ENCODE results near the gene APC. TPM values are rescaled to one million over a fixed set of nuclear protein-coding genes. Genes with fewer than 3 reads are reported as not detected.

APC gene
- total and polyA plus RNA-seq, 10 of the 15 experiments (the other 5 are each of a cell fraction or from before 2014, with no cell fraction given): 3.2 to 23.3 (median 13.8) TPM

- Histone ChIP-seq H4K20me1 (ENCODE audit: control insufficient read depth, insufficient read depth) (no peaks in the 10 kb centered on the region), H3K79me2 (ENCODE audit: control insufficient read depth, insufficient read depth, low read length) (peaks cover 38% of the 10 kb centered on the region), H3K27ac (ENCODE audit: control insufficient read depth, insufficient read depth) (peak within 1 kb of the TSS; percentile 90), H3K4me3 (peak within 1 kb of the TSS; percentile 94), H3K36me3 (ENCODE audit: control insufficient read depth in 2 of 2, insufficient read depth in 2 of 2, low read length in 1 of 2) (peaks cover 0 to 11% of the 10 kb centered on the region in 2 experiments; a peak in 1 of 4 replicates), H3K9ac (ENCODE audit: control insufficient read depth, insufficient read depth, low read length) (peak within 1 kb of the TSS; percentile 97), H3K4me1 (ENCODE audit: control insufficient read depth, insufficient read depth, low read length) (peaks cover 8% of the 10 kb centered on the region), H3K9me3 (replicated peaks; ENCODE audit: control insufficient read depth, insufficient read depth, low read length) (no peaks in the 10 kb centered on the region), H2AFZ (ENCODE audit: control insufficient read depth, low read depth, low read length) (peak within 1 kb of the TSS; percentile 98), H3K4me2 (ENCODE audit: control insufficient read depth, insufficient read depth) (peak within 1 kb of the TSS; percentile 93), H3K27me3 (replicated peaks in 1 of 2; ENCODE audit: control insufficient read depth in 2 of 2, insufficient read depth in 2 of 2, low read length in 1 of 2) (no peaks in the 10 kb centered on the region)
- in situ Hi-C loops (cut with MboI) (loop anchor here (5.0 kb wide), 1 partner anchor 106 kb away; no protein-coding TSS in a partner anchor), intact Hi-C loops (cut with micrococcal nuclease; ENCODE audit: unreplicated experiment) (loop anchor here (2.0 to 5.0 kb wide), 2 partner anchors 61 to 108 kb away; partner anchors contain the start of gene REEP5)
- BruUV-seq (replicated peaks): no TSS peak
- WGBS (ENCODE audit: insufficient coverage, insufficient replicate concordance, low lambda C conversion rate, missing lambda C conversion rate): under 1% methylated on average over 47 of the region's 47 CpGs
- ChIA-PET RAD21 (ENCODE audit: unreplicated experiment) (interaction anchor here (0.7 to 1.7 kb wide), 9 partner anchors 13 to 169 kb away, joined by 3 to 7 read pairs (median 3); partner anchors contain the start of gene DCP2), POLR2A (interaction anchor here (0.5 to 1.6 kb wide), 9 partner anchors 13 to 458 kb away, joined by 3 to 15 read pairs (median 4); no protein-coding TSS in a partner anchor), SMC1A (ENCODE audit: uncharacterized antibody, unreplicated experiment) (interaction anchor here (0.6 to 1.9 kb wide), 14 partner anchors 9 to 109 kb away, joined by 3 to 12 read pairs (median 3); partner anchors contain the start of gene REEP5), CTCF (interaction anchor here (0.9 to 3.9 kb wide), 7 partner anchors 13 to 310 kb away, joined by 3 to 28 read pairs (median 4); partner anchors contain the start of gene DCP2)
- peak; percentile 82 for DNase-seq (ENCODE audit: low read depth, low spot score)
- FAIRE-seq: peak; percentile 90
- peak; percentile 96 for ATAC-seq
- TF ChIP-seq RELB (IDR thresholded peaks at IDR 0.05; ENCODE audit: low read depth): peak; percentile 76
- no peak for TF ChIP-seq ESRRA (IDR thresholded peaks at IDR 0.05; ENCODE audit: low read length)
- TF ChIP-seq USF2 (IDR thresholded peaks at IDR 0.05; ENCODE audit: borderline replicate concordance, low read depth, low read length): no peak; the same call in 1 of the 2 replicates
- TF ChIP-seq SMARCA5 (IDR thresholded peaks at IDR 0.05): no peak
- no peak for TF ChIP-seq BMI1 (IDR thresholded peaks at IDR 0.05; ENCODE audit: borderline replicate concordance)
- TF ChIP-seq WRNIP1 (IDR thresholded peaks at IDR 0.05; ENCODE audit: borderline replicate concordance, low read depth, low read length): no peak
- peak; percentile 89 for TF ChIP-seq TAF1 (IDR thresholded peaks at IDR 0.05; ENCODE audit: borderline replicate concordance, low read depth, low read length)
- peak; percentile 7; the same call in 1 of the 2 replicates for TF ChIP-seq SPI1 (IDR thresholded peaks at IDR 0.05; ENCODE audit: borderline replicate concordance, insufficient read depth, low read depth, low read length)
- TF ChIP-seq RUNX3 (IDR thresholded peaks at IDR 0.05; ENCODE audit: low read length): peak; percentile 13; the same call in 1 of the 2 replicates
- peak in 1 of 2 experiments; percentile 13; a peak in 1 of 4 replicates for TF ChIP-seq BHLHE40 (IDR thresholded peaks at IDR 0.05; ENCODE audit: borderline replicate concordance in 1 of 2, low read depth in 2 of 2, low read length in 1 of 2)
- TF ChIP-seq RAD21 (IDR thresholded peaks at IDR 0.05; ENCODE audit: insufficient read depth, low read depth, low read length): no peak
- peak; percentile 80 for TF ChIP-seq IRF5 (IDR thresholded peaks at IDR 0.05; ENCODE audit: borderline replicate concordance)
- TF ChIP-seq ZNF274 (IDR thresholded peaks at IDR 0.05; ENCODE audit: insufficient read depth, insufficient read length): no peak
- peak; percentile 98 for TF ChIP-seq GABPA (IDR thresholded peaks at IDR 0.05; ENCODE audit: low read depth)
Measured at GRCh38 chr5:112860929-112861637, 123.4 kb downstream of the APC start, which contains the start of gene SRP19. SRP19 (plus strand) TSS chr5:112861287; CDS start chr5:112861377, 90 bp downstream.

Data from GM12878 (cell line).